A673 (cell line): ENCODE measurements around the gene MTMR12.

Experiments
- CTCF ChIP-seq: fragments of 300-800, 200-600 bp; sonication (generic); conservative IDR thresholded peaks from 2 replicates; pipeline ENCODE4 v1.5.1; 2017; ENCODE audit warnings: low read depth, mild to moderate bottlenecking, antibody characterized with exemption, low read length, moderate library complexity, mixed read lengths
- EZH2 ChIP-seq: fragments of 200-600 bp; sonication (generic); IDR thresholded peaks from 2 replicates; pipeline ENCODE4 v1.6.1; 2017; ENCODE audit warnings: borderline replicate concordance, low read depth, mild to moderate bottlenecking, mixed read lengths, antibody characterized with exemption, low read length; ENCODE audit not compliant: poor library complexity, severe bottlenecking

GRCh38 chr5:32251871-32252458 is 60.8 kb downstream of the MTMR12 start:
- TF ChIP-seq CTCF (no peak), EZH2 (no peak)
